Measurements from ENCODE around the gene C10orf67. TPM values are rescaled to one million over a fixed set of nuclear protein-coding genes. Genes with fewer than 3 reads are reported as not detected.

C10orf67 gene
- total RNA-seq, 1 experiment from 2014 or later: not detected

- no peak overlapping the region for H3T11ph ChIP-seq (ENCODE audit: low read length)
- no peak for DNase-seq
- TF ChIP-seq, protein P1, sequence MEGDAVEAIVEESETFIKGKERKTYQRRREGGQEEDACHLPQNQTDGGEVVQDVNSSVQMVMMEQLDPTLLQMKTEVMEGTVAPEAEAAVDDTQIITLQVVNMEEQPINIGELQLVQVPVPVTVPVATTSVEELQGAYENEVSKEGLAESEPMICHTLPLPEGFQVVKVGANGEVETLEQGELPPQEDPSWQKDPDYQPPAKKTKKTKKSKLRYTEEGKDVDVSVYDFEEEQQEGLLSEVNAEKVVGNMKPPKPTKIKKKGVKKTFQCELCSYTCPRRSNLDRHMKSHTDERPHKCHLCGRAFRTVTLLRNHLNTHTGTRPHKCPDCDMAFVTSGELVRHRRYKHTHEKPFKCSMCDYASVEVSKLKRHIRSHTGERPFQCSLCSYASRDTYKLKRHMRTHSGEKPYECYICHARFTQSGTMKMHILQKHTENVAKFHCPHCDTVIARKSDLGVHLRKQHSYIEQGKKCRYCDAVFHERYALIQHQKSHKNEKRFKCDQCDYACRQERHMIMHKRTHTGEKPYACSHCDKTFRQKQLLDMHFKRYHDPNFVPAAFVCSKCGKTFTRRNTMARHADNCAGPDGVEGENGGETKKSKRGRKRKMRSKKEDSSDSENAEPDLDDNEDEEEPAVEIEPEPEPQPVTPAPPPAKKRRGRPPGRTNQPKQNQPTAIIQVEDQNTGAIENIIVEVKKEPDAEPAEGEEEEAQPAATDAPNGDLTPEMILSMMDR (conservative IDR thresholded peaks at IDR 0.05): no peak
- H3K4ac ChIP-seq (ENCODE audit: low read depth, low read length): no peak overlapping the region
- no peak overlapping the region for H2BK20ac ChIP-seq (ENCODE audit: low read depth, low read length, poor library complexity, severe bottlenecking)
- H4K5ac ChIP-seq (ENCODE audit: insufficient read length, low read depth, low read length): no peak overlapping the region
- no peak overlapping the region for H3K27ac Mint-ChIP-seq
- no peaks in the 10 kb centered on the region for H3K27me3 ChIP-seq (ENCODE audit: insufficient read depth, low read length)
- H3K9me3 Mint-ChIP-seq: no peaks in the 10 kb centered on the region
- no peak overlapping the region for H3K56ac ChIP-seq (ENCODE audit: insufficient read length, low read depth, low read length)
- H4K91ac ChIP-seq (ENCODE audit: insufficient read length, low read depth, low read length): no peak overlapping the region
- no CpG with 5 or more reads among the region's 6 CpGs for WGBS (ENCODE audit: extremely low coverage, insufficient read length, low lambda C conversion rate)
- H2AK5ac ChIP-seq (ENCODE audit: insufficient read length, low read length): no peak overlapping the region
- no peak overlapping the region for H3K27ac ChIP-seq (ENCODE audit: insufficient read length, low read depth, low read length)
- no peak overlapping the region for H2AFZ ChIP-seq (ENCODE audit: low read length)
- H3K79me1 ChIP-seq (ENCODE audit: insufficient read depth, low read depth, low read length, poor library complexity, severe bottlenecking): no peaks in the 10 kb centered on the region
- H2BK12ac ChIP-seq (ENCODE audit: insufficient read length, low read depth, low read length): no peak overlapping the region
- no peaks in the 10 kb centered on the region for H3K4me1 Mint-ChIP-seq
- no peak overlapping the region for H3K18ac ChIP-seq (ENCODE audit: insufficient read length, low read depth, low read length)
- no peak overlapping the region for H3K9ac ChIP-seq (ENCODE audit: extremely low read depth, insufficient read length, low read length)
- H4K8ac ChIP-seq (replicated peaks; ENCODE audit: insufficient read length, low read depth, low read length): no peak overlapping the region
- H3K4me2 ChIP-seq (ENCODE audit: insufficient read depth, insufficient read length, low read length): no peak overlapping the region
- H3K9me3 ChIP-seq (ENCODE audit: control insufficient read depth, low read depth, low read length): no peaks in the 10 kb centered on the region
- no peak overlapping the region for H3K4me3 Mint-ChIP-seq
- no peaks in the 10 kb centered on the region for H3K79me2 ChIP-seq (ENCODE audit: insufficient read depth, low read length)
- no peak overlapping the region for H3K14ac ChIP-seq (ENCODE audit: insufficient read depth, low read length)
- no peaks in the 10 kb centered on the region for H3K4me1 ChIP-seq (ENCODE audit: insufficient read depth, low read length)
- no peaks in the 10 kb centered on the region for H3K36me3 Mint-ChIP-seq (ENCODE audit: insufficient read depth in 1 of 3, low read depth in 3 of 3)
- no peaks in the 10 kb centered on the region for H3K27me3 Mint-ChIP-seq (ENCODE audit: low read depth)
- H2BK120ac ChIP-seq (ENCODE audit: low read depth, low read length, poor library complexity, severe bottlenecking): no peak overlapping the region
- H2BK5ac ChIP-seq (ENCODE audit: insufficient read length, low read length): no peak overlapping the region
- H2BK15ac ChIP-seq (ENCODE audit: low read depth, low read length): no peak overlapping the region
- no peak overlapping the region for H3K23ac ChIP-seq (ENCODE audit: insufficient read length, low read depth, low read length)
- no peaks in the 10 kb centered on the region for H4K20me1 ChIP-seq (ENCODE audit: control insufficient read depth, insufficient read depth, insufficient read length)
- H3K23me2 ChIP-seq (ENCODE audit: insufficient read length, low read depth, low read length, poor library complexity, severe bottlenecking): no peaks in the 10 kb centered on the region
Observed at GRCh38 chr10:23316406-23316805, 28.2 kb downstream of the C10orf67 start.

All from H9 (cell line).